HUES48 (cell line): Measurements from ENCODE around the gene ACAP1.
A peak's percentile ranks its signal among the peaks of the same experiment; 100 is the strongest.

Experiments used
- H3K27ac ChIP-seq: one replicate; pipeline ENCODE4 v1.7.0; 2013; ENCODE audit warnings: low read depth, low read length, inconsistent platforms
- H3K27me3 ChIP-seq: 2 replicates; pipeline ENCODE4 v1.6.1; 2013; ENCODE audit warnings: mild to moderate bottlenecking, low read length; ENCODE audit not compliant: control insufficient read depth, insufficient read depth
- H3K36me3 ChIP-seq: 2 replicates; pipeline ENCODE4 v1.6.1; 2013; ENCODE audit warnings: low read length; ENCODE audit not compliant: control insufficient read depth, insufficient read depth
- H3K4me1 ChIP-seq: 2 replicates; pipeline ENCODE4 v1.6.1; 2013; ENCODE audit warnings: mild to moderate bottlenecking, low read length; ENCODE audit not compliant: control insufficient read depth, insufficient read depth
- H3K4me3 ChIP-seq: 2 replicates; pipeline ENCODE4 v1.5.1; 2013; ENCODE audit warnings: mild to moderate bottlenecking, low read depth, low read length
- H3K9ac ChIP-seq: 2 replicates; pipeline ENCODE4 v1.6.1; 2013; ENCODE audit warnings: mild to moderate bottlenecking, low read depth, low read length, moderate library complexity
- H3K9me3 ChIP-seq: 2 replicates; pipeline ENCODE4 v1.6.1; 2013; ENCODE audit warnings: low read length; ENCODE audit not compliant: control insufficient read depth, insufficient read depth

ACAP1 gene

DNA sequence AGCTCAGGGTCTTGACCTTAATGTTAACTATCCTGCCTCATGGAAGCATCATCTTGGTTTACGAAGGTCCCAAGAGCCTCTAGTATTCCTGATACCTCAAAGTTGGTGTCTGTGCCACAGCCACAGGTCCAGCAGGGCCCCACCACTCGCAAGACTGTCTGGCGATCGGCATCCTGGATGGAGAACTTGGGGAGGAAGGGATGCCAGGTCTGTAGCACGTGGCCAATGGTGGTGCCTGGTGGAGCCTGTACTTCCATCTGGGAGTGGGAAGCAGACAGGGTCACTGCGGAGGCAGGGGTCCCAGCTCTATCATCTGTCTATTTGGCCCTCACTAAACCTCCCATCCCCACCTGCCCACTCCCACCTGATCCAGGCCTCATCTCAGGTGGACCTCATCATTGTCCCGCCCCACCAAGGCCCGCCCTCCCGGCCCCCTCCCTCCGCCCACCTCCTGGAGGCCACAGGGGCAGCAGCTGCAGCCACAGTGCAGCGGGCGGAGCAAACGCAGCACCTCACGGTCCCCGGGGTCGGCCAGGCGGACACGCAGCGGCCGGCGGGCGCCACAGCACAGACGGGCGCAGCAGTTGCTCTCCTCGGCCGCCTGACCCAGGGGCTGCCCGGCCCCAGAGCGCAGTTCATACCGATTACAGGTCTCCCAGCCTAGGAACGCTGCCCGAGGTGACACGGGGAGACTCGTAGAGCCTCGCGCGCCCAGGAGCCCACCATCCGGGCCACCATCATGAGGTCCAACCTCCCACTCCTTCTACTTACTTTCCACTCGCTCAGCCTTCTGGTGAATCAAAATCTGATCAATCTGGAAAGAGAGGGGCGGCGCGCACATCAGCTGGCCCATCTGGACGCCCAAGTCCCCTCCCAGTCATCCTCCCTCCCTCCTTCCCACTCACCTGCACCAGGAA is 56.6 kb downstream of the ACAP1 start:
- Histone ChIP-seq H3K27ac (no peak overlapping the region), H3K9me3 (no peaks in the 10 kb centered on the region), H3K27me3 (no peaks in the 10 kb centered on the region), H3K9ac (no peak overlapping the region), H3K4me1 (peaks cover 5% of the 10 kb centered on the region; the same call in 1 of the 2 replicates), H3K36me3 (peaks cover 45% of the 10 kb centered on the region), H3K4me3 (peak overlapping the region; percentile 90)

DNA sequence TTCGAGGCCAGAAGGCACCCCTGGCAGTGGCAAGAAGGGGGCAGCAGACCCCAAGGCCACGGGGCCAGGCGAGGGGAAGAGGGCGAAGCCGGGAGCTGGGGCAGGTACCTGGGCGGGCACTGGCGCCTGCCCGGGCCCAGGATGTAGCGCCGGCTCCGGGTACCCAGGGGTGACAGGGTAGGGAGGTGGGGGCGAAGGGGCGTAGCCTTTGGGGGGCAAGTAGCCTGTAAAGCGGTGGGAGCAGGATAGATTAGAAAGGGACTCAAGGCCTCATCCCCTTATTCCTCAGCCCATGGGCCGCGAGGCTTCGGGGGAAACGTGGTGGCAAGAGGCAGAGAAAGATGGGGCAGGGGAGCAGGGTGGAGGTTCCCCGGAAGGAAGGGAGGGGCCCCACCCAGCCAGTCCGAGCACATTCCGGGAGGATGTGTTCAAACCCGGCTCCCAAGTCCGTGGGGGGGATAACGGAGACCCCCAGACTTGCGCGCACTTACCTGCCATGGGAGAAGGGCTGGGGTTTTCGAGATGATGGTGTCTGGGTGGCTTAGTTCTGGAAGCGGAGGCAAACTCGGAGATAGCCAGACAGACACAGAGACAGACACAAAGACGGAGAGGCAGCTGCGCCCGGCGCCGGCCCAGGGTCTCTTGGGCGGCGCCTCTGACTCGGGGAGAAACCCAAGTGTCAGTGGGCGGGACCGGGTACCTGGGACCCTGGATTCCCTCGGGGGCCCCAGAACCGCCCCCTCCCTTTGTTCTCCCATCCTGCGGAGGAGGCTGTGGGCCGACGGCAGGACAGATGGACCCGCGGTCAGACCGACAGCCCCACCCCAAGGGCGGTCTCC is 57.5 kb downstream of the ACAP1 start:
- Histone ChIP-seq H3K9me3 (no peaks in the 10 kb centered on the region), H3K9ac (peak overlapping the region; percentile 56; the same call in 1 of the 2 replicates), H3K27ac (peak overlapping the region; percentile 82), H3K27me3 (no peaks in the 10 kb centered on the region), H3K36me3 (peaks cover 37% of the 10 kb centered on the region), H3K4me3 (peak overlapping the region; percentile 90), H3K4me1 (peaks cover 5% of the 10 kb centered on the region; the same call in 1 of the 2 replicates)

DNA sequence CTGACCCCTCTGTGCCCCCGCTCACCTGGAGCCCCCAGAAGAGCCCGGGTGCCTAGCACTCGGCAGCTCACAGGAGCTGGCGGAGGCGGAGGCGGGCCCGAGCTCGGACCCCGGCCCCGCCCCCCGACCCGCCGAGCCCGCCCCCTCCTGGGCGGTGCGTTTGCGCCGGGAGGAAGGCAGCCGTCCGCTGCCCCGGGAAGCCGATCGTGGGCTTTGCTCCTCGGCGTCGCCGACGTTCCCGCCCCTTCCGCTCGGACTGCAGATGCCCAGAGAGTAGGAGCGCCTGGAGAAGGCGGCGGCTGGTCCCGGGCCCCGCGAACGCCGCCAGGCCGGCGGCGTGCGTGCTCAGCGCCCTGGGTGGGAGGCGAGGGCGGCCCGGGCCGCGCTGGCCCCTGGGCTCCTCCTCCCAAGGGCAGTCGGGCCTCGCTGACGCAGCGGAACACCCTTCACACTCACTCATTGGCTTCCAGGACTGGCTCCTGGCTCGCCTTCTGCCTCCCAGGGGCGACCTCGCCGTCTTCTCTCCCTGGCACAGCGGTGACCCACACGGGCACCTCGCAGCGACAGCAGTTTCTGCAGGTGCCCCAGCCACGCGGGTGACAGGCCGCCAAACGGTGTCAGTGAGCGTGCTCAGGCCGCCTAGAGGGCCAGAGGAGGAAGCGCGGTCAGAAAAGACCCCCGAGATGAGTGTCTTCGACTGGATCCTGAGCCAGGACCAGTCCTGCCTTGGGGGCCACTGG is 58.3 kb downstream of the ACAP1 start, which contains the start of gene PLSCR3:
TSS of gene PLSCR3 (minus strand) at position 74 of the 740 bp plus-strand sequence. CDS start 415 bp downstream, outside the sequence.
- Histone ChIP-seq H3K27me3 (no peaks in the 10 kb centered on the region), H3K9ac (peak within 1 kb of the TSS; percentile 56; the same call in 1 of the 2 replicates), H3K4me1 (peaks cover 5% of the 10 kb centered on the region; the same call in 1 of the 2 replicates), H3K27ac (peak within 1 kb of the TSS; percentile 82), H3K9me3 (no peaks in the 10 kb centered on the region), H3K4me3 (peak within 1 kb of the TSS; percentile 90), H3K36me3 (peaks cover 29% of the 10 kb centered on the region; the same call in 1 of the 2 replicates)

DNA sequence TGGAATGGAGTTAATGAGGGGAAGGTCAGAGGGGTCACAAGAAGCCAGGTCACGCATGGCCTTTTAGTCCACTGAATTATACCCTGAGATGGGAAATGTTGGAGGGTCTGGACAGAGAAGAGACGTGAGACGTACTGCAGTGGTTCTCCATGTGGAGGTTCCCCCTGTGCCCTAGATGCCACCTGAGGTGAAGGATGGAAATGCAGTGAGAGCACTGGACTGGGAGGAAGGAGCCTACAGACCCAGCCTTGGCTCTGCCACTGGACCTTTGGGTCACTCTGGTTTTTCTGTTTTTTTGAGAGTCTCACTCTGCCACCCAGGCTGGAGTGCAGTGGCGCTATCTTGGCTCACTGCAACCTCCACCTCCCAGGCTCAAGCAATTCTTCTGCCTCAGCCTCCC is 59.8 kb downstream of the ACAP1 start:
- no peaks in the 10 kb centered on the region for H3K27me3 ChIP-seq
- H3K9ac ChIP-seq, result no peak overlapping the region
- H3K27ac ChIP-seq, result no peak overlapping the region
- peaks cover 14% of the 10 kb centered on the region; the same call in 1 of the 2 replicates for H3K36me3 ChIP-seq
- no peaks in the 10 kb centered on the region for H3K9me3 ChIP-seq
- H3K4me1 ChIP-seq, result peaks cover 5% of the 10 kb centered on the region; the same call in 1 of the 2 replicates
- H3K4me3 ChIP-seq, result no peak overlapping the region

- Histone ChIP-seq H3K27me3 (no peaks in the 10 kb centered on the region), H3K36me3 (no peaks in the 10 kb centered on the region), H3K4me3 (no peak overlapping the region), H3K9me3 (no peaks in the 10 kb centered on the region), H3K9ac (no peak overlapping the region), H3K4me1 (0 out of 2 replicates have a peak, but pooled peaks cover 8% of the 10 kb centered on the region), H3K27ac (no peak overlapping the region)
Observed at GRCh38 chr17:7398612-7399011, 62.3 kb downstream of the ACAP1 start.
